ENCODE results near the gene CTTN.

The CTTN gene

GRCh38 chr11:70397983-70398833, at the start of gene CTTN:
Gene CTTN (plus strand): TSS chr11:70398529. CDS start chr11:70407298, 8,769 bp downstream.
- DNase-seq, result peak; percentile 71

GRCh38 chr11:70348608-70349007, 49.7 kb upstream of the CTTN start:
- DNase-seq, result no peak

GRCh38 chr11:70351646-70352045, 46.7 kb upstream of the CTTN start:
- DNase-seq, result no peak

- no peak for DNase-seq
These were observed 46.2 kb upstream of the CTTN start for GRCh38 chr11:70352100-70352499.

GRCh38 chr11:70352601-70353000, 45.7 kb upstream of the CTTN start:
- no peak for DNase-seq

- DNase-seq, result no peak
These were observed 45.0 kb upstream of the CTTN start for GRCh38 chr11:70353329-70353728.

GRCh38 chr11:70353900-70354568, 44.3 kb upstream of the CTTN start:
- DNase-seq, result no peak

- no peak for DNase-seq
These were observed 43.7 kb upstream of the CTTN start for GRCh38 chr11:70354629-70355028.

- DNase-seq, result no peak
These were observed 39.6 kb upstream of the CTTN start for GRCh38 chr11:70358753-70359152.

- no peak for DNase-seq
These were observed 38.7 kb upstream of the CTTN start for GRCh38 chr11:70359451-70360205.

GRCh38 chr11:70360211-70360610, 38.1 kb upstream of the CTTN start:
- DNase-seq, result no peak

- no peak for DNase-seq
These were observed 34.2 kb upstream of the CTTN start for GRCh38 chr11:70364178-70364577.

- peak; percentile 61 for DNase-seq
These were observed 33.4 kb upstream of the CTTN start for GRCh38 chr11:70364745-70365543.

GRCh38 chr11:70365544-70365927, 32.8 kb upstream of the CTTN start:
- DNase-seq, result no peak

GRCh38 chr11:70367071-70367470, 31.3 kb upstream of the CTTN start:
- DNase-seq, result no peak

GRCh38 chr11:70368961-70369360, 29.4 kb upstream of the CTTN start:
- DNase-seq, result no peak

GRCh38 chr11:70371241-70371640, 27.1 kb upstream of the CTTN start:
- no peak for DNase-seq

GRCh38 chr11:70372076-70372475, 26.3 kb upstream of the CTTN start:
- no peak for DNase-seq

GRCh38 chr11:70376621-70377020, 21.7 kb upstream of the CTTN start:
- no peak for DNase-seq

- no peak for DNase-seq
These were observed 20.7 kb upstream of the CTTN start for GRCh38 chr11:70377645-70378044.

- DNase-seq, result no peak
These were observed 19.7 kb upstream of the CTTN start for GRCh38 chr11:70378506-70379134.

- no peak for DNase-seq
These were observed 17.0 kb upstream of the CTTN start for GRCh38 chr11:70381350-70381749.

All from CD4-positive, alpha-beta T cell treated with Interleukin-17A for 4 hours (primary cell).